Esophagus muscularis mucosa (tissue), 3 donors: ENCODE measurements around the gene GATAD2B.

Experiments
- CTCF ChIP-seq, 3 experiments: fragments of 200-600 bp in 2 of 3; fragments of 450-650 bp in 1 of 3; sonication (generic) in 2 of 3; IDR thresholded peaks; one replicate each; pipeline ENCODE4 v1.5.1; 2017 to 2019; ENCODE audit warnings: antibody characterized with exemption in 3 of 3, mild to moderate bottlenecking in 2 of 3, moderate library complexity in 1 of 3
- POLR2AphosphoS5 ChIP-seq, 2 donors: sonication (generic); formaldehyde crosslinking; IDR thresholded peaks; one replicate each; pipeline ENCODE4 v1.6.1; 2017; ENCODE audit warnings: antibody characterized with exemption in 2 of 2

GRCh38 chr1:153872331-153872730, 50.4 kb downstream of the GATAD2B start:
- TF ChIP-seq CTCF (IDR thresholded peaks at IDR 0.05) (no peak), POLR2AphosphoS5 (IDR thresholded peaks at IDR 0.05) (no peak)
